ENCODE results near the gene SDK1.

DNA sequence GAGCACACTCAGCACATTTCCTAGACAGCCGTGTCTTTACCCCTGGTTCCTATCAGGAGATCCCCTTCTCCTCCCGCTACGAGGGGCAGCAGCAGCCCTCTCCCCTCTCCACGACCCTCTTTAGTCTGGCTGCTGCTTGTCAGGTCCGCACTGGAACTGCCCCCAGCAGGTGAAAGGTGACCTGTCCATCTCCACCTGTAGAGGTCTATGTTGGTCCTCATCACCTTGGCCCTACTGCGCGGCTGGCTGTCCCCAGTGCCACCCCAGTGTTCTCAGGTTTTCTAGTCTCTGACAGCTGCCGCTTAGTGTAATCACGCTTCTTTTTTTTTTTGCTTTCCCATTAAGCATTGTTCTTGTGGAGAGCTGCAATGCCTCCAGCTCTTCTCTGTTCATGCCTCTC lies 545.7 kb downstream of the SDK1 start:
- TF ChIP-seq, protein P1, sequence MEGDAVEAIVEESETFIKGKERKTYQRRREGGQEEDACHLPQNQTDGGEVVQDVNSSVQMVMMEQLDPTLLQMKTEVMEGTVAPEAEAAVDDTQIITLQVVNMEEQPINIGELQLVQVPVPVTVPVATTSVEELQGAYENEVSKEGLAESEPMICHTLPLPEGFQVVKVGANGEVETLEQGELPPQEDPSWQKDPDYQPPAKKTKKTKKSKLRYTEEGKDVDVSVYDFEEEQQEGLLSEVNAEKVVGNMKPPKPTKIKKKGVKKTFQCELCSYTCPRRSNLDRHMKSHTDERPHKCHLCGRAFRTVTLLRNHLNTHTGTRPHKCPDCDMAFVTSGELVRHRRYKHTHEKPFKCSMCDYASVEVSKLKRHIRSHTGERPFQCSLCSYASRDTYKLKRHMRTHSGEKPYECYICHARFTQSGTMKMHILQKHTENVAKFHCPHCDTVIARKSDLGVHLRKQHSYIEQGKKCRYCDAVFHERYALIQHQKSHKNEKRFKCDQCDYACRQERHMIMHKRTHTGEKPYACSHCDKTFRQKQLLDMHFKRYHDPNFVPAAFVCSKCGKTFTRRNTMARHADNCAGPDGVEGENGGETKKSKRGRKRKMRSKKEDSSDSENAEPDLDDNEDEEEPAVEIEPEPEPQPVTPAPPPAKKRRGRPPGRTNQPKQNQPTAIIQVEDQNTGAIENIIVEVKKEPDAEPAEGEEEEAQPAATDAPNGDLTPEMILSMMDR (IDR thresholded peaks at IDR 0.05): no peak
- no peak for TF ChIP-seq POLR2A (IDR thresholded peaks at IDR 0.05)
